GM10266 (cell line): ENCODE results near the gene DRAP1.

ENCODE experiments used
- DNase-seq: peaks from one replicate; pipeline ENCODE4 v3.0.0; 2012; ENCODE audit errors: extremely low spot score
- CTCF ChIP-seq: IDR thresholded peaks from 2 replicates; pipeline ENCODE4 v1.5.1; 2012; ENCODE audit warnings: mild to moderate bottlenecking, low read depth; ENCODE audit not compliant: control insufficient read depth, insufficient read depth; ENCODE audit errors: missing control alignments

DRAP1 gene

GRCh38 chr11:65961267-65962140 is 42.3 kb downstream of the DRAP1 start, which contains the start of gene SART1:
Gene SART1, plus strand, starts transcription at chr11:65961734. Its CDS starts 47 bp downstream, at chr11:65961781.
- peak; percentile 99 for DNase-seq
- TF ChIP-seq CTCF: no peak

- TF ChIP-seq CTCF: no peak
- DNase-seq: no peak
Observed at GRCh38 chr11:65962141-65962564, 42.9 kb downstream of the DRAP1 start.

- TF ChIP-seq CTCF: no peak
Observed at GRCh38 chr11:65964906-65965305, 45.7 kb downstream of the DRAP1 start.

GRCh38 chr11:65965986-65966762 is 46.9 kb downstream of the DRAP1 start:
- DNase-seq: no peak
- TF ChIP-seq CTCF: no peak

More at GRCh38 chr11:65964906-65965305, 45.7 kb downstream of the DRAP1 start:
- DNase-seq: no peak

- TF ChIP-seq CTCF: no peak
- DNase-seq: no peak
Observed at GRCh38 chr11:65967329-65967934, 48.2 kb downstream of the DRAP1 start.

- TF ChIP-seq CTCF: no peak
- no peak for DNase-seq
Observed at GRCh38 chr11:65968600-65969482, 49.6 kb downstream of the DRAP1 start.
